Muscle of arm (tissue), 12 donors: ENCODE results near the gene ARHGAP42. TPM values are rescaled to one million over a fixed set of nuclear protein-coding genes. Genes with fewer than 3 reads are reported as not detected.

Experiments
- DNase-seq: peaks from one replicate; pipeline ENCODE4 v3.0.0-alpha.2; 2013
- polyA plus RNA-seq, 12 donors: library from polyadenylated mRNA; unstranded; fragments of 120-200 nt; gene quantifications; one replicate each; pipeline ENCODE4 v1.2.1, GENCODE V29; 2013; ENCODE audit not compliant: insufficient read length in 12 of 12

ARHGAP42 gene
- polyA plus RNA-seq, 12 donors, result 12.7 to 37.3 (median 30.1) TPM; not detected in 1

GRCh38 chr11:101014600-101015285 is 327.7 kb downstream of the ARHGAP42 start:
- no peak for DNase-seq

- no peak for DNase-seq
These were observed 332.8 kb downstream of the ARHGAP42 start for GRCh38 chr11:101019870-101020269.

GRCh38 chr11:101022256-101022655 is 335.2 kb downstream of the ARHGAP42 start:
- DNase-seq, result no peak

GRCh38 chr11:101028644-101029043 is 341.6 kb downstream of the ARHGAP42 start:
- no peak for DNase-seq

DNA sequence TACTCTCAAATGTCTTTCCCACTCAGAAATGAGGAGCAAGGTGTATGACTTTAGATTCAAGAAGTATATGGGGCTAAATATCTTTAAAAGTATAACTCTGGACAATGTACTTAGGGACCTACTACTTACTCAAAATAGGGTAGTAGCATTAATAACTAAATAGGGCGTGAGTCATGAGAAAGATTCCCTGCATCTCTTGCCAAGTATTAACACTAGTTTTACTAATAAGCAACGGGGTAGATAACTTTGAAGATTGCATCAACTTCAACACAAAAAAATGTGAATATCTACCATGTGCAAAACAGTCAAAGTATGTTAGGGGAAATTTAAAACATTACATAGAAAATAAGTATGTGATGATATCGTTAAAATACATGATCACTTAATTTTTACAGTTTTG is 342.9 kb downstream of the ARHGAP42 start:
- no peak for DNase-seq

DNA sequence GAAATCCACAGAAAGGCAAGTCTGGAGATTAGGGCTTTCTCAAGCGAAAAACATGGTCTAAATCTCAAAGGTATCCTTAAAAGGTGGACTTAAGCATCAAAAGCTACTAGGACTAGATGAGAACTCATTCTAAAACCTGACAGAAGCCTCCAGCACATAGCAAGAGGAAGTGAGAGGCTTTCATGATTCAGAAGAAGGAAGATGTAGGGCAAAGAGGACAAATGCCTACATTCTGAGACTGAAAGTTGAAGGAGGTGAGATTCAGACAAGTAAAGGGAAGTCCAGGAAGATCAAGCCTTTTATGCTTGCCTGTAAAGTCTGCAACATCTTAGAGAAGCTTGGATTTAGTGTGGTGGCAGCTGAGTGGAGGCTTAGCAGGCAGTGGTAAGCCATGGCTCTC is 343.6 kb downstream of the ARHGAP42 start:
- DNase-seq, result no peak

DNA sequence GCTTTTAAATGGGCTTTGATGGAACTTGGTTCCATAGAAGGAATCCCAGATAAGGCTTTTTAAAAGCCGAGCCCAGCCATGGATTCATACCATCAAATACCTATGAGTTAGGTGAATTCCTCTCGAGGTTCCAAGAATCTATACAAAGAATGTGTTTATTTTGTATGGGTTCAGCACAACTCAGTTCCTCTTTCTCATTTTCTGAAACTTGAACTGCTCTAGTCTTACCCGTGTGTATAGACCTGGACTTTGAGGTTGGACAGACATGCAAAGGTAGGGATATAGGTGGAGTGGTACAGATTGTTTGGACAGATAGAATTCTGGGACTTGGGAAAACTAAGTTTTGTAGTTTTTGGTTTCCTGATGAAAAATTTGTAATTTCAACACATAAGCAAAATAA is 344.6 kb downstream of the ARHGAP42 start:
- DNase-seq, result no peak

DNA sequence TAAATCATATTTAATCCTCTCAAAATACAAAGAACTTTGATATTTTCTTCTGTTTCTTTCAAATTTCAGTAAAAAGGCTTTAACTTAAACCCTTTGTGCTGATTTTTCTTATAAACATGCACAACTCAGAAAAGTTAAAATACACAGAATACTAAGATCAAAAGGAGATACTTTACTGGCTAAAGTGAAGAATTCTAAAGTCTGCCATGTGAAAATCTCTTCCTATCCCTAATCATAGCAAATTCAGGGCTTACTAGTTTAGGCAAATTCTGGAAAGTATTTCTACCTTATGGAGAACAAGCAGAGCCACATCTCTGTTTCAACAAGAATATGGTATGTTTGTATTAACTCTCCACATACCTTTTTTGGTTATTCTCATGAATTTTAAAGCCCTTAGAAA is 345.9 kb downstream of the ARHGAP42 start:
- DNase-seq, result no peak

- peak; percentile 88 for DNase-seq
These were observed 347.0 kb downstream of the ARHGAP42 start for GRCh38 chr11:101034076-101034475.

GRCh38 chr11:101035872-101036271 is 348.8 kb downstream of the ARHGAP42 start:
- no peak for DNase-seq
